Tibial nerve (tissue), 4 donors: ENCODE data around the gene MSH5. TPM values are rescaled to one million over a fixed set of nuclear protein-coding genes. Genes with fewer than 3 reads are reported as not detected.

Experiments used
- DNase-seq, 2 donors: peaks; one replicate each; pipeline ENCODE4 v3.0.0-alpha.2; 2019; ENCODE audit warnings: low spot score in 2 of 2
- H3K27ac ChIP-seq, 4 donors: fragments of 200-600 bp; sonication (generic) in 3 of 4; one replicate each; pipeline ENCODE4 v1.5.1; 2017 to 2019; ENCODE audit warnings: mild to moderate bottlenecking in 1 of 4
- H3K27me3 ChIP-seq, 2 donors: fragments of 200-600 bp; sonication (generic) in 1 of 2; one replicate each; pipeline versions ENCODE4 v1.5.1 to v1.6.0; 2017 to 2019
- H3K36me3 ChIP-seq, 3 donors: fragments of 200-600 bp; sonication (generic); one replicate each; pipeline ENCODE4 v1.5.1; 2018 to 2019
- H3K4me1 ChIP-seq, 4 donors: fragments of 200-600 bp; sonication (generic) in 3 of 4; one replicate each; pipeline ENCODE4 v1.5.1; 2017 to 2019
- H3K4me3 ChIP-seq, 4 donors: fragments of 200-600 bp; sonication (generic) in 3 of 4; one replicate each; pipeline ENCODE4 v1.5.1; 2017 to 2019; ENCODE audit warnings: mild to moderate bottlenecking in 1 of 4, moderate library complexity in 1 of 4
- H3K9me3 ChIP-seq, 4 donors: fragments of 200-600 bp; sonication (generic) in 3 of 4; one replicate each; pipeline ENCODE4 v1.5.1; 2017 to 2019
- CTCF ChIP-seq, 5 experiments: fragments of 200-600 bp in 3 of 5; fragments of 450-650 bp in 2 of 5; sonication (generic) in 3 of 5; IDR thresholded peaks; one replicate each; pipeline ENCODE4 v1.5.1; 2016 to 2019; ENCODE audit warnings: antibody characterized with exemption in 5 of 5, mild to moderate bottlenecking in 3 of 5, moderate library complexity in 2 of 5
- EP300 ChIP-seq, 2 donors: sonication (generic); formaldehyde crosslinking; IDR thresholded peaks; one replicate each; pipeline ENCODE4 v1.6.1; 2017; ENCODE audit warnings: antibody characterized with exemption in 2 of 2, mild to moderate bottlenecking in 1 of 2
- POLR2A ChIP-seq, 2 donors: fragments of 450-650 bp; IDR thresholded peaks; one replicate each; pipeline ENCODE4 v1.6.1; 2017; ENCODE audit warnings: antibody characterized with exemption in 2 of 2, mild to moderate bottlenecking in 2 of 2, moderate library complexity in 2 of 2
- WGBS, 2 donors: methylation state at CpG; one replicate each; pipeline ENCODE4 v1.1.5; 2018; 5-methylcytosine and 5-hydroxymethylcytosine counted together
- total RNA-seq, 4 donors: library from RNA; depleted of rRNA; stranded (reverse); fragments of >200 nt; gene quantifications; one replicate each; pipeline ENCODE4 v1.1.0, GENCODE V29; 2016

MSH5 gene
- total RNA-seq, 4 donors from 2014 or later, result 12.2 to 25.5 (median 18.4) TPM

- H3K36me3 ChIP-seq, result no peaks in the 10 kb centered on the region
These were observed 21.5 kb upstream of the MSH5 start for GRCh38 chr6:31718265-31718664.

GRCh38 chr6:31719001-31719400, 20.8 kb upstream of the MSH5 start:
- no peak for TF ChIP-seq CTCF (IDR thresholded peaks at IDR 0.05)
- no peak for TF ChIP-seq EP300 (IDR thresholded peaks at IDR 0.05)
- no peak for TF ChIP-seq POLR2A (IDR thresholded peaks at IDR 0.05)
- Histone ChIP-seq H3K27ac (no peak overlapping the region), H3K4me3 (no peak overlapping the region), H3K4me1 (peaks cover 0 to 2% (median 0%) of the 10 kb centered on the region in 4 donors), H3K36me3 (no peaks in the 10 kb centered on the region), H3K27me3 (no peaks in the 10 kb centered on the region), H3K9me3 (no peaks in the 10 kb centered on the region)
- WGBS, 2 donors, result 86 to 92% methylated on average over 5 to 6 of the region's 6 CpGs
- DNase-seq, result no peak

More at GRCh38 chr6:31718265-31718664, 21.5 kb upstream of the MSH5 start:
- Histone ChIP-seq H3K4me3 (no peak overlapping the region), H3K9me3 (no peaks in the 10 kb centered on the region), H3K27ac (no peak overlapping the region), H3K27me3 (no peaks in the 10 kb centered on the region), H3K4me1 (peaks cover 0 to 7% (median 0%) of the 10 kb centered on the region in 4 donors)
- WGBS, 2 donors, result 70 to 71% methylated on average over 1 of the region's 1 CpG
- DNase-seq, result no peak
- TF ChIP-seq CTCF (IDR thresholded peaks at IDR 0.05), result no peak
- no peak for TF ChIP-seq EP300 (IDR thresholded peaks at IDR 0.05)
- TF ChIP-seq POLR2A (IDR thresholded peaks at IDR 0.05), result no peak

DNA sequence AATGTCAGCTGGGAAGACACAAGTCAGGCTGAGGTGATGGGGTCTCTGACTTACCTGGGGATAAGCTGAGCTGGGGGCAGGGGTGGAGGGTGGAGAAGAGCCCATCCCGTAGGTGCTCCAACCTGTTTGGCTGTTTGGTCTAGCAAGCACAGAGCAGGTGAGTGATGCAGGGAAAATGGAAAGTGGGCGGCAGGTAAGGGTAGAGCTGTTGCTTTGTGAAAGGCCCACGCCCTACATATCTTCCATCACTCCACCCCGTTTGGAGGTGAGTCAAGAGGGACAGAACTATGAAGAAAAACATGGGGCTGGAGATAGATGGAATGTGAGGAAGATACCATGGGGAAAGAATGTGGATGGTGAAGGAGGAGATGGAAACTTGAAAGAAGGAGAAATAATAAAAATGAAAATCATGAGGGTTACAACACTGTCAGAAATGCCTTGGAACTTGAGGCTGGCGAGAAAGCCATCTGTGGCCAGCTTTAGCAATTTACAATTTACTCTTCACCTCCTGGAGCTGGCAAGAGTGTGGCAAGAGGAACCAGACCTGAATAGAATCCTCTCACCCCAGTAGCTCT, 19.5 kb upstream of the MSH5 start:
- TF ChIP-seq POLR2A (IDR thresholded peaks at IDR 0.05), result no peak
- DNase-seq, result no peak
- H3K27me3 ChIP-seq, result no peaks in the 10 kb centered on the region
- H3K9me3 ChIP-seq, result no peaks in the 10 kb centered on the region
- H3K36me3 ChIP-seq, result peaks cover 0 to 3% (median 0%) of the 10 kb centered on the region in 3 donors
- no peak overlapping the region for H3K4me3 ChIP-seq
- no peaks in the 10 kb centered on the region for H3K4me1 ChIP-seq
- H3K27ac ChIP-seq, result no peak overlapping the region
- WGBS, 2 donors, result 83 to 86% methylated on average over 5 of the region's 5 CpGs

- Histone ChIP-seq H3K36me3 (peaks cover 0 to 15% (median 0%) of the 10 kb centered on the region in 3 donors), H3K9me3 (no peaks in the 10 kb centered on the region), H3K27me3 (no peaks in the 10 kb centered on the region), H3K4me3 (no peak within 1 kb of the TSS), H3K4me1 (peaks cover 0 to 3% (median 0%) of the 10 kb centered on the region in 4 donors), H3K27ac (no peak within 1 kb of the TSS)
- no peak for DNase-seq
- TF ChIP-seq EP300 (IDR thresholded peaks at IDR 0.05) (no peak), CTCF (IDR thresholded peaks at IDR 0.05) (no peak), POLR2A (IDR thresholded peaks at IDR 0.05) (no peak)
- WGBS, 2 donors, result 71 to 74% methylated on average over 4 of the region's 4 CpGs
These were observed 18.3 kb upstream of the MSH5 start, which contains the start of gene LY6G6C for GRCh38 chr6:31721351-31722020. TSS of gene LY6G6C (minus strand) at chr6:31721746. CDS start at chr6:31721679, 67 bp downstream.

DNA sequence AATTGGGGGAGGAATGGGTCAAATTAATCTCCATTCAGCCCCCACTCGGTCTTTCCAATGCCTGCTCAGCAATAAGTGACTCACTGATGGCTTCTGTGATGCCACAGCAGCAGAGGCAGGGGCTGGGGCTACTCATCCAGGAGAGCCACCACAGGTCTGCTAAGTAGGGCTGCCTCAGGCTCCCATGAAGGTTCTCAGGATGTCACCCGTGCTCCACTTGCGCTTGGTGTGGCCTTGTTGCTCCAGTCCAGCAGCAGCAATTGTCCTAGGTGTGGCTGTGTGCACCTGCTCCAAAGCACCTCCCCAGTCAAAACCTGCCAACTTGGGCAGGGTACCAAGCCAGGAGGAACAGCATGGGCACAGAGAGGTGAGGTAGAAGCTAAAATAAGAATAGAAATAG, 17.6 kb upstream of the MSH5 start:
- H3K4me1 ChIP-seq, result peaks cover 0 to 10% (median under 1%) of the 10 kb centered on the region in 4 donors
- no peak overlapping the region for H3K27ac ChIP-seq
- TF ChIP-seq EP300 (IDR thresholded peaks at IDR 0.05), result no peak
- TF ChIP-seq POLR2A (IDR thresholded peaks at IDR 0.05), result no peak
- TF ChIP-seq CTCF (IDR thresholded peaks at IDR 0.05), result no peak
- no peak overlapping the region for H3K4me3 ChIP-seq
- 82 to 84% methylated on average over 3 of the region's 3 CpGs for WGBS, 2 donors
- no peak for DNase-seq
- H3K27me3 ChIP-seq, result no peaks in the 10 kb centered on the region
- H3K36me3 ChIP-seq, result peaks cover 0 to 22% (median 0%) of the 10 kb centered on the region in 3 donors
- no peaks in the 10 kb centered on the region for H3K9me3 ChIP-seq
